ENCODE results near the gene SDHD. TPM values are rescaled to one million over a fixed set of nuclear protein-coding genes. Genes with fewer than 3 reads are reported as not detected.
A peak's percentile ranks its signal among the peaks of the same experiment; 100 is the strongest.
"Not testable (repeated sequence)": the region's sequence is repeated elsewhere in the genome, so short reads cannot be mapped to it uniquely, and the experiment has no call there.

The SDHD gene
- total and polyA plus RNA-seq, 2 donors (not counting 1 experiment from before 2014, with no cell fraction given), result 43.0 to 57.7 TPM

GRCh38 chr11:112087212-112087611 lies 539 bp downstream of the SDHD start:
- H3K4me1 Mint-ChIP-seq, result peaks cover 42% of the 10 kb centered on the region
- 38% methylated on average over 7 of the region's 10 CpGs for WGBS (ENCODE audit: insufficient coverage)
- Histone ChIP-seq H2AFZ (ENCODE audit: insufficient read depth, low read depth, low read length, poor library complexity, severe bottlenecking) (peak overlapping the region; percentile 91), H3K27ac (ENCODE audit: low read length in 2 of 2) (peak overlapping the region; percentile 77 to 91), H3K4me1 (ENCODE audit: control insufficient read depth in 2 of 2, insufficient read depth in 2 of 2, low read length in 2 of 2) (peaks cover 18 to 21% of the 10 kb centered on the region in 2 donors), H3K9me3 (ENCODE audit: control extremely low read depth in 1 of 3, control insufficient read depth in 2 of 3, insufficient read depth in 1 of 3, low read length in 2 of 3) (no peaks in the 10 kb centered on the region), H4K20me1 (ENCODE audit: control insufficient read depth, insufficient read depth, low read length, poor library complexity, severe bottlenecking) (no peaks in the 10 kb centered on the region), H3K27me3 (replicated peaks in 1 of 4; ENCODE audit: control extremely low read depth in 1 of 4, control insufficient read depth in 3 of 4, insufficient read depth in 4 of 4, low read length in 3 of 4) (no peaks in the 10 kb centered on the region), H3K4me2 (replicated peaks; ENCODE audit: low read depth, low read length, poor library complexity, severe bottlenecking) (peak overlapping the region; percentile 91), H3K4me3 (ENCODE audit: control extremely low read depth in 1 of 5, extremely low read depth in 1 of 5, insufficient read depth in 1 of 5, low read depth in 2 of 5, low read length in 4 of 5) (peak overlapping the region; percentile 73 to 100 (median 97)), H3K36me3 (replicated peaks in 1 of 2; ENCODE audit: control extremely low read depth in 1 of 2, control insufficient read depth in 1 of 2, extremely low read depth in 1 of 2, insufficient read depth in 2 of 2, low read length in 1 of 2) (peaks cover 3 to 56% of the 10 kb centered on the region in 2 experiments), H3K79me2 (ENCODE audit: control insufficient read depth, insufficient read depth, low read length) (peaks cover 48% of the 10 kb centered on the region), H3K9ac (ENCODE audit: low read length) (peak overlapping the region; percentile 93)
- no peaks in the 10 kb centered on the region for H3K27me3 Mint-ChIP-seq
- peak overlapping the region; percentile 89 for H3K4me3 Mint-ChIP-seq
- ATAC-seq (ENCODE audit: low read depth), result no peak
- intact Hi-C loops (cut with micrococcal nuclease), result loop anchor here (2.0 kb wide), 2 partner anchors 216 to 1686 kb away; partner anchors contain the start of genes ALG9 and ZW10
- no peak for TF ChIP-seq CTCF (IDR thresholded peaks at IDR 0.05)
- peak; percentile 13 for DNase-seq
- peak overlapping the region; percentile 93 for H3K27ac Mint-ChIP-seq
- ChIA-PET CTCF (interaction anchor here (0.7 to 2.0 kb wide), 7 partner anchors 11 to 193 kb away, joined by 3 to 6 read pairs (median 4); no protein-coding TSS in a partner anchor), POLR2A (interaction anchor here (0.6 to 1.1 kb wide), 4 partner anchors 14 to 216 kb away, joined by 3 to 7 read pairs (median 4); partner anchors contain the start of gene ALG9)
- no peaks in the 10 kb centered on the region for H3K9me3 Mint-ChIP-seq (ENCODE audit: insufficient read depth)

GRCh38 chr11:112095302-112095701 lies 8.6 kb downstream of the SDHD start:
- no CpG with 5 or more reads among the region's 2 CpGs for WGBS (ENCODE audit: insufficient coverage)
- H3K4me2 ChIP-seq (replicated peaks; ENCODE audit: low read depth, low read length, poor library complexity, severe bottlenecking); DNase-seq; POLR2A ChIA-PET; H3K79me2 ChIP-seq (ENCODE audit: control insufficient read depth, insufficient read depth, low read length); H3K9me3 ChIP-seq (ENCODE audit: control extremely low read depth in 1 of 3, control insufficient read depth in 2 of 3, insufficient read depth in 1 of 3, low read length in 2 of 3); H3K27me3 Mint-ChIP-seq; H3K4me3 Mint-ChIP-seq; H2AFZ ChIP-seq (ENCODE audit: insufficient read depth, low read depth, low read length, poor library complexity, severe bottlenecking); H3K27ac ChIP-seq (ENCODE audit: low read length in 2 of 2); H3K4me1 ChIP-seq (ENCODE audit: control insufficient read depth in 2 of 2, insufficient read depth in 2 of 2, low read length in 2 of 2); H3K27ac Mint-ChIP-seq; ATAC-seq (ENCODE audit: low read depth); intact Hi-C loops (cut with micrococcal nuclease); H3K27me3 ChIP-seq (replicated peaks in 1 of 4; ENCODE audit: control extremely low read depth in 1 of 4, control insufficient read depth in 3 of 4, insufficient read depth in 4 of 4, low read length in 3 of 4); H3K4me3 ChIP-seq (ENCODE audit: control extremely low read depth in 1 of 5, extremely low read depth in 1 of 5, insufficient read depth in 1 of 5, low read depth in 2 of 5, low read length in 4 of 5); H4K20me1 ChIP-seq (ENCODE audit: control insufficient read depth, insufficient read depth, low read length, poor library complexity, severe bottlenecking); H3K9me3 Mint-ChIP-seq (ENCODE audit: insufficient read depth); H3K4me1 Mint-ChIP-seq; H3K9ac ChIP-seq (ENCODE audit: low read length): not testable (repeated sequence)
- H3K36me3 ChIP-seq (replicated peaks in 1 of 2; ENCODE audit: control extremely low read depth in 1 of 2, control insufficient read depth in 1 of 2, extremely low read depth in 1 of 2, insufficient read depth in 2 of 2, low read length in 1 of 2), result peaks cover 3 to 44% of the 10 kb centered on the region in 2 experiments
- CTCF ChIA-PET, result interaction anchor here (1.0 to 1.6 kb wide), 2 partner anchors 19 to 184 kb away, joined by 4 read pairs; no protein-coding TSS in a partner anchor
